ENCODE results near the gene SLC29A2.
A peak's percentile ranks its signal among the peaks of the same experiment; 100 is the strongest.

The SLC29A2 gene

GRCh38 chr11:66338276-66339161, 33.0 kb downstream of the SLC29A2 start:
- DNase-seq (ENCODE audit: low read depth) = no peak
- H3K4me3 ChIP-seq (ENCODE audit: low read depth, low read length) = no peak overlapping the region
- TF ChIP-seq, protein P1, sequence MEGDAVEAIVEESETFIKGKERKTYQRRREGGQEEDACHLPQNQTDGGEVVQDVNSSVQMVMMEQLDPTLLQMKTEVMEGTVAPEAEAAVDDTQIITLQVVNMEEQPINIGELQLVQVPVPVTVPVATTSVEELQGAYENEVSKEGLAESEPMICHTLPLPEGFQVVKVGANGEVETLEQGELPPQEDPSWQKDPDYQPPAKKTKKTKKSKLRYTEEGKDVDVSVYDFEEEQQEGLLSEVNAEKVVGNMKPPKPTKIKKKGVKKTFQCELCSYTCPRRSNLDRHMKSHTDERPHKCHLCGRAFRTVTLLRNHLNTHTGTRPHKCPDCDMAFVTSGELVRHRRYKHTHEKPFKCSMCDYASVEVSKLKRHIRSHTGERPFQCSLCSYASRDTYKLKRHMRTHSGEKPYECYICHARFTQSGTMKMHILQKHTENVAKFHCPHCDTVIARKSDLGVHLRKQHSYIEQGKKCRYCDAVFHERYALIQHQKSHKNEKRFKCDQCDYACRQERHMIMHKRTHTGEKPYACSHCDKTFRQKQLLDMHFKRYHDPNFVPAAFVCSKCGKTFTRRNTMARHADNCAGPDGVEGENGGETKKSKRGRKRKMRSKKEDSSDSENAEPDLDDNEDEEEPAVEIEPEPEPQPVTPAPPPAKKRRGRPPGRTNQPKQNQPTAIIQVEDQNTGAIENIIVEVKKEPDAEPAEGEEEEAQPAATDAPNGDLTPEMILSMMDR (IDR thresholded peaks at IDR 0.05; ENCODE audit: insufficient read depth, low read depth, low read length, missing control alignments) = no peak

DNA sequence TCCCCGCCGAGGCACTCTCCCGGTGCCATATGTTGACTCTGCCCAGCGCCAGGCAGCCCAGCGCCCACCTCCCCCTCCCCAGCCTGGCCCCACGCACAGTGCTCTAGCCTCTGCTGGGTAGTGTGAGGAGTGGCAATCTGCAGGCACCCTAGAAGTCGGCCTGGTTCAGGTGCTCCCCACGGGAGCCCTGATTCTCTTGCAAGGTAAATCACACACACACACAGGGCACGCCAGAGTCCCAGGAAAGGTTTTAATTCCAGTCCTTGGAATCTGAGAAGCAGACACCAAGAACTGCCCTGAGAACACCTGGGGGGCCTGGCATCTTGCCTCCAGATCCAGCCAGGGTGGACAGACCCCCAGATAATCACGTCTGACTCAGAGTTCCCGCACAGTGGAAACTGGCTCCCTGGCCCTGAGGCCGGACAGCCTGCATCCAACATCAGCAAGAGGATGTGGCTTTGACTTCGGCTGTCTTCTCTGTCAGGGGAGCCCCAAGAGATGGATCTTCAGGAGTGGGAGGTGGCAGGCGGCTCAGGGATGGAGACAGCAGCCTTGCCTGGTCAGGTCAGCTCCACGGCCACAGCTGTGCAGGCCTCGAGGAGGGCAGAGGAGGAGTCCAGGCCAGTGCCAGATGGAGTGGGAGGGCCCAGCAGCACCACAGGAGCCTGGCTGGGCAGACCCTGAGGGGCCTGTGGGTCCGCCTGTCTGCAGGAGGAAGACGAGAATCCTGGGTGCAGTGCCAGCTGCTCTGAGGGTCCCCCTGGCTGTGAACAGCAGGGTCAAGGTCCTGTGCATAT, 34.3 kb downstream of the SLC29A2 start:
- no peak overlapping the region for H3K4me3 ChIP-seq (ENCODE audit: low read depth, low read length)
- TF ChIP-seq, protein P1 (IDR thresholded peaks at IDR 0.05; ENCODE audit: insufficient read depth, low read depth, low read length, missing control alignments) = no peak
- no peak for DNase-seq (ENCODE audit: low read depth)

DNA sequence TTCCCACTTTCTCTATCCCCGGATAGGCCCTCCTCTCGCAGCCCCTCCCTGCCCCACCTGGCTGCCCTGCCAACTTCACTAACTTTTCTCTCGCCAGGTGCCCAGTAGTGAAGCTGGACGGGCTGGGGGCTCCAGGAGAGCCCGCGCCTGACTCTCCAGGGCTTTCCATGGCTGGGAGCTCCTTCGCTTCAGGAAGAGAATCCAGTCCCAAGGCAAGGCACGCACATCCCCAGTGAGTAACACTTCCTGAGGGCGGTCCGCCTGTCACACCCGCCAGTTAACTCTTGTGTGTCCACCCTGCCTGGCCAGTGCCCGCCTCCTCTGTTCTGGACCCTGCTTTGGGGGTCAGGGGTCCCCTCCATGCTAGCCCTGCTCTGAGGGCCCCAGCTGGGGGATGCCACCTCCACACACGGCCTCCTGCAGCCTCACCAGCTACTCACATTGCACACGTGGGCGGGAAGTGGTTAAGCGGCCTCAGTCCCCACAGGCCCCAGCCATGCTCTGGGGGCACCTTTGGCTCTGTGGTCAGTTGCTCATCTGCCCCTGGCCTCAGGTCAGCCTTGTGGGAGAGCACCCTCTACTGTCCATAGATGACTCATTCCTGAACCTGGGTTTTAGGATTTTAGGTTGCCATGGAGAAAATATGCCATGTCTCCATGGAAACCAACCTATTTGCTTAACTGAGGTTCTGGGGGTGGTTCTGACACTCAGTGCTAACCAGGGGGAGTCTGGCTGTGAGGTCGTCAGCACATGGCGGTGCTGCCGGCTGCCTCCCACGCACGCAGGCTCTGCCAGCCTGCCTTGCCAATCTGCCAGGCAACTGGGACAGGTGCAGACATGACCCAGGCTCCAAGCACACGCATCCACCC, 35.1 kb downstream of the SLC29A2 start, which contains the start of gene RIN1:
Gene RIN1, minus strand, starts transcription at position 201 of the 869 bp plus-strand sequence. Its CDS starts 32 bp downstream, at position 169.
- no peak within 1 kb of the TSS for H3K4me3 ChIP-seq (ENCODE audit: low read depth, low read length)

GRCh38 chr11:66335531-66336233, 35.9 kb downstream of the SLC29A2 start:
- no peak overlapping the region for H3K4me3 ChIP-seq (ENCODE audit: low read depth, low read length)
- TF ChIP-seq, protein P1 (IDR thresholded peaks at IDR 0.05; ENCODE audit: insufficient read depth, low read depth, low read length, missing control alignments) = no peak
- DNase-seq (ENCODE audit: low read depth) = no peak

More for the DNA sequence above, 35.1 kb downstream of the SLC29A2 start, which contains the start of gene RIN1:
- TF ChIP-seq, protein P1 (IDR thresholded peaks at IDR 0.05; ENCODE audit: insufficient read depth, low read depth, low read length, missing control alignments) = no peak
- peak; percentile 89 for DNase-seq (ENCODE audit: low read depth)

- no peak for DNase-seq (ENCODE audit: low read depth)
- TF ChIP-seq, protein P1 (IDR thresholded peaks at IDR 0.05; ENCODE audit: insufficient read depth, low read depth, low read length, missing control alignments) = no peak
- no peak overlapping the region for H3K4me3 ChIP-seq (ENCODE audit: low read depth, low read length)
Measured at GRCh38 chr11:66334605-66335442, 36.7 kb downstream of the SLC29A2 start.
